Islet of Langerhans (tissue), 1 donor: ENCODE results near the gene WWC1.

Experiments
- FAIRE-seq: peaks from one replicate; lab custom pipeline; 2011; peaks lifted over from hg19 to GRCh38; lab: Jason Lieb, UNC

Gene WWC1

GRCh38 chr5:168364750-168365550, 73.5 kb downstream of the WWC1 start:
- no peak for FAIRE-seq

- no peak for FAIRE-seq
Observed at GRCh38 chr5:168365581-168366081, 74.2 kb downstream of the WWC1 start.

DNA sequence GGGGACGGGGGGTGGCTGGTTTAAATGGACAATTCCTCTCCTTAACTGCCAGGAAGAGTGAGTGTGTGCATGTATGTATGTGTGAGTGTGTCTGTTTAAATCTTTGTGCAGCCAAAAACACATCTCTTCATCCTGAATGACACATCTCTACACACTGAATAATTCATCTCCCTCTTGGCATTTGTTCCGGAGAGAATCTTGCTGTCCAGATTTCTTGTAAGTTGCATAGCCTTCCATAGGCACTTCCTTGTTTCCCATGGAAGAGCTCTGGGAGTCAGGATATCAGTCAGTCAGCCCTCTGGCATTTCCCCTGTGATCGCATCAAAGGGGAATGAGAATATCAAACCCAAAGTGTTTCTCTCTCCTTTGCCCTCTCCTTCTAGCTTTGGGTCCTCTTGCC, 74.7 kb downstream of the WWC1 start:
- FAIRE-seq, result no peak

GRCh38 chr5:168368854-168369253, 77.4 kb downstream of the WWC1 start:
- no peak for FAIRE-seq

- no peak for FAIRE-seq
Observed at GRCh38 chr5:168370831-168371230, 79.4 kb downstream of the WWC1 start.

DNA sequence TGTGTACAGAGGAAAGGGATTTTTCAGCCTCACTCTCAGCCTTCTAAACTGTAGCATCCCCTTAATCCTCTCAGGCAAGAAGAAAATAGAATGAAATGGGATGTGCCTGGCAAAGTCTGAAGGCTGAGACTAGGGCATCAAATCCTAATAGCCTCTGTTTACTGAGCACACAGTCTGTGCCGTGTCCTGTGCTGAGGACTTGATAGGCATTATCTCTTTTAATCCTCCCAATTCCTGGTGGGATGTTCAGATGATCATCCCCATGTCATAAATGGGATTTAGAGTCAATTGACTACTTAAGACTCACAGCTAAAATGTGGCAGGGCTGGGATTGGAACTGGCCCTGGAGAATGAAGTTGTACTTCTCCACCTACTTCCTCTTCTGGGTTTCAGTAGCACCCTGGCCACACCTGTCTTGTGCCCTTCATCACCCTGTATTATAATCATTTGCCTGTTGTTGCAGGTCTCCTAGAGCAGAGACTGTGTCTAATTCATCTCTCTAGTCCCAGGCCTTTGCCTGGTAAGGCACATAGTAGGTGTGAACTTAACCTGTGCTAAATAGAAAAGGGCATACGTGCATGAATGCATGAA, 81.0 kb downstream of the WWC1 start:
- FAIRE-seq, result no peak

DNA sequence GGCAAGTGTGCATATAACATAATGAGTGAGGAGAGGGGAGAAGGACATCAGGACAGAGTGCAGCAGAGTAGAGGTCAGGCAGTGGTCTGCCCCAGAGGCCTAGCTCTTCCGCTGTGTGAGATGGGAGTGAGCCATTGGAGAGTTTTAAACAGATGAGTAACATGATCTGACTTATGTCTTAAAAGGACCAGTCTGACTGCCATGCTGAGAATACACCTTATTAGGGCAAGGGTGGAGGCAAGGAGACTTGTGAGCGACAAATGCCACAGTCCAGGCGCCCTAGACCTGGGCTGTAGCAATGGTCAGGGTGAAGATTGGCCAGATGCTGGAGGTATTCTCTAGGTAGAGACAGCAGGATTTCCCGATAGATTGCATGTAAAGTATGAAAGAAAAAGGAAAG, 83.1 kb downstream of the WWC1 start:
- no peak for FAIRE-seq

GRCh38 chr5:168375214-168375613, 83.8 kb downstream of the WWC1 start:
- FAIRE-seq, result no peak

DNA sequence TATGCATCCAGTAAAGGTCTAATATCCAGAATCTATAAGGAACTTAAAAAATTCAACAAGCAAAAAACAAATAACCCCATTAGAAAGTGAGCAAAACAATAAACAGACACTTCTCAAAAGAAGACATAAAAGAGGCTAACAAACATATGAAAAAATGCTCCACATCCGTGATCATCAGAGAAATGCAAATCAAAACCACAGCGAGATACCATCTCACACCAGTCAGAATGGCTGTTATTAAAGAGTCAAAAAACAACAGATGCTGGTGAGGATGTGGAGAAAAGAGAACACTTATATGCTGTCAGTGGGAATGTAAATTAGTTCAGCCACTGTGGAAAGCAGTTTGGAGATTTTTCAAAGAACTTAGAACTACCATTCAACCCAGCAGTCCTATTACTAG, 86.1 kb downstream of the WWC1 start:
- FAIRE-seq, result no peak

GRCh38 chr5:168378741-168379140, 87.3 kb downstream of the WWC1 start:
- no peak for FAIRE-seq

- no peak for FAIRE-seq
Observed at GRCh38 chr5:168382421-168382820, 91.0 kb downstream of the WWC1 start.

DNA sequence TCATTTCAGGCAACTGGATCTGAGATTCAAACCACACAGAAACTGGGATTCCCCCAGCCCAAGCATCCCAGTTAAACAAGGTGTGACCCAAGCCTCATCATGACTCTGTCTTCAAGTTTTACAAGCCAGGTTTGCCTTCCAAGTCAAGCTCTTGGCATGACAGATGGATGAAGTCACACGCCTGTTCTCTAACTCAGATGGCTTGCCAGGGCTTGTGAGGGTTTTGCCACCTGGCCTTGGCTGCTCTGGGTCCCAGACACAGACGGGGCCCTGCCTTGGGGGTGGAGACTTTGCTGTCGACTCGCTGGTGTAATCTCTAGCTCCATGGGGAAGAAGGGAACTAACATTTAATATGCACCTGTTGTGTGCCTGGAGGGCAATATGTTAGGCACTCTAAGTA, 99.0 kb downstream of the WWC1 start:
- FAIRE-seq, result no peak

- FAIRE-seq, result no peak
Observed at GRCh38 chr5:168393773-168394172, 102.3 kb downstream of the WWC1 start.

DNA sequence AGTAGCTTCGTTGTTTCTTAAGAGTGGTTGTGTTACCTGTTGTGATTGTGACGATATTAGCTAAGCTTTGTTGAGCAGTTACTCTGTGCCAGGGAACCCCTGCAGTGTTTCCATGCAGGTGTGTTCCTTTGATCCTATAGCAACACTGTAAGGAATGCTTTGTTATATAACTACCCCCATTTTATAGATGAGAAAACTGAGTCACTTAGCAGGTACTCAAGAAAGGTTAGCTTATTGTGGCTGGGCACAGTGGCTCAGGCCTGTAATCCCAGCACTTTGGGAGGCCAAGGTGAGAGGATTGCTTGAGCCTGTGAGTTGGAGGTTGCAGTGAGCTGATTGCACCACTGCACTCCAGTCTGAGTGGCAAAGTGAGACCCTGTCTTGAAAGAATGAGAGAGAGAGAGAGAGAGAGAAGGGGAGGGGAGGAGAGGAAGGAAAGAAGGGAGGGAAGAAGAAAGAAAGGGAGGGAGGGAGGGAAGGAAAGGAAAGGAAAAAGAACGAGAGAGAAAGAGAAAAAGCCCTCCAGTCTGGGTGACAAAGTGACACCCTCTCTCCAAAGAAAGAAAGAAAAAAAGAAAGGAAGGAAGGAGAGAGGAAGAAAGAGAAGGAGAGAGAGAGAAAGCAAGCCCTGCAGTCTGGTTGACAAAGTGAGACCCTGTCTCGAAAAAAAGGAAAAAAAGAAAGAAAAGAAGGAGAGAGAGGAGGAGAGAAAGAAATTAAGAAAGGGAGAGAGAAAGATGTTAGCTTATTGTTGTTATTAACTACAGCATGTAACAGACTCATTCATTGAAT, 109.2 kb downstream of the WWC1 start:
- no peak for FAIRE-seq

GRCh38 chr5:168401226-168401625, 109.8 kb downstream of the WWC1 start:
- FAIRE-seq, result no peak

DNA sequence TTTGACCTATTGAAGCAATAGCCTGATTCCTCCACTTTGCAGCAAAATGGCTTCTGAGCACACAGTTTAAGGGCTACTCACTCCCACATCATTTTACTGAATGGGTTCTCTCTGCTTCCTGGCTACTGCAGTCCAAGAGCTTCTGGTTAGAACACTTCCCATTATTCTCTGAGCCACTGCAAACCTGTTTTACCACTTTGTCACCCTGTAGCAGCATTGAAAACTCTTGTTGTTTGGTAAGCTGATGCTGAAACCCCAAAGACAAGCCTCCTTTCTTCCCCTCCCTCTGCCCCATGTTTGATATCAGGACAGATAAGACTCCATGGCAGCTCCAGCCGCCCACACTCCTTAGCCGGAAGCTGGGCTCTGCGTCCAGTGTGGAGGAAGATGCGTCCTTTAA, 110.4 kb downstream of the WWC1 start:
- FAIRE-seq, result no peak

GRCh38 chr5:168404365-168404764, 112.9 kb downstream of the WWC1 start:
- no peak for FAIRE-seq

GRCh38 chr5:168407211-168407610, 115.8 kb downstream of the WWC1 start:
- no peak for FAIRE-seq

DNA sequence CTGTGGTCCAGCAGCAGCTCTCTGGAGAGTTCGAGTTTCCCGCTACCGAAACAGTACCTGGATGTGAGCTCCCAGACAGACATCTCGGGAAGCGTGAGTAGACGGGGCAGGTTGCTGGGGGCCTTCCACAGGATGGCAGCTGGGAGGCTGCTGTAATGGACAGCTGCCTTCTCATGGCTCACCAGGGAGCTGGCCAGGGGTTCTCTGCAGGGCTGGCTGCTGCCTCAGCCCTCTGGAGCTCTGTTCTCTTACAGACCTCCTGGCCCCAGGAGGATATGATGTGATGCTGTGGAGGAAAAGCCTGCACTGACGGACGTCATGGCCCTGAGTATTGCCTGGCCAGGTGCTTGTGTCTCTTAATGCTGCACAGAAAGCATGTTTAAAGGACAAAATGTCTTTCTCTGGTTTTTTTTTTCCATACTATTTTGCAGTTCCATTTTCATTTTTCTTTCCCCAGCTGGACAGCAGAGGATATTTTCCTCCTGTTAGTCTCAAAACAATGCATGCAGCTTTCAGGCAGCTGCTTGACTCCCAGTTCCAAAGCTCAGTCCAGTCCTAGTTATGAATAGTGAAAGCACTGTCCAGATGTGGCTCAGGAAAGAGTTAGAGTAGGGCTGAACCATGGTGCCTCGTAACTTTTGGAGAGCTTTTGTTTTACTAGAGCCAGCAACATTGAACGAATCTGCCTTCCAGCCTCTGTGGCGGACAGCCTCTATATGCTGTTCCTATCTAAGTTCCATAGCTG, 117.3 kb downstream of the WWC1 start:
- FAIRE-seq, result no peak

DNA sequence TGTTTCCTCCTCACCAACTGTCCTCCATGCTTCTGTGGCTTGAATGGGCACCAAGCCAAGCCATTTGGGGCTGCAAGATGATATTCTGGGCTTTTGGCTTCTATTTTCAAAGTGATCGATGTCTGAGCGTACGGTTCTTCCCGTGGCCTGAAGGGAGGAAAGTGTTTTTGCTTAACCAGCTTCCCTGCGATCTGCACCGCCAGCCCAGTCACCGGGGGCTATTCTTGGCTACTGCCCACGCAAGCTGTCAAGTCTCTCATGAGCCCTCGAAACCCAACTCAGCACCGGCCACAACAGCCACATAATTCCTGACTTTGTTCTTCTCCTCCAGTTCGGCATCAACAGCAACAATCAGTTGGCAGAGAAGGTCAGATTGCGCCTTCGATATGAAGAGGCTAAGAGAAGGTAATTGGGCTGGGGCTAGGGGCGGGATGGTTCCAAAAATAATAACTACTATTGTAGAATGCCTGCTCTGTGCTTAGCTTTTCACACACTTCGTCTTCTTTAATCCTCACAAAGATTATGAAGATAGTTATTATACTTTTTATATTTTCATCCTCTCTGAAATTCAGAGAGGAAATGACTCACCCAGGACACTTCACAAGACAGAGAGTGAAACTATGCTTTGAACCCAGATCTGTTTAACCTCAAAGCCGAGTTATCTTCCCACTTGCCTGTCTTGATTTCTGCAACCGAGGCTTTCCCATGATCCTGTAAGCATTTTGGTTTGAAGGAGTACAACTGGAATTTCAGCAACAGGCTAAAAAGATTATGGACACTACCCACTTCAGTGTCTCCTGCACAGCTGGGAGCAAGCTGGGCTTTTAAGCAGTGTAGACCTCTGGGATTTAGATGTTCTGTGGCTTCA, 118.4 kb downstream of the WWC1 start:
- FAIRE-seq, result no peak

DNA sequence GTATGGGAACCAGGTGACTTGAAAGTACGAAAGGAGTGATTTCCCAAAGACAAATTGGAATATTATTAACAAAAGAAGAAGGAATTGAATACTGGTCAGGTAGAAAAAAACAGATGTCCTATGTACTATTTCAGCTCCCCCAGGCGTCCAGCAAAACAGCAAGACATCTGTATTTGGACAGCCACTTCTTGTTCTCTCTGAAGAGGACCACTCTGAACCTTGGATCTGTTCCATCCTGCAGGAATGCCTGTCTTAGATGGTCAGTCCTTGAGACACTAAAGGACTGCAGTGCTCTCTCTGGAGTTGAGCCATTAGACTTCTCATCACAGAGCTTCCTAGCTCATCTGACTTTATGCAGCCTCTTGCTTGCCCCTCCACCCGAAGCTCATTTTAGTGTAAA, 120.4 kb downstream of the WWC1 start:
- FAIRE-seq, result no peak
